ENCODE results near the gene TXNRD2. TPM values are rescaled to one million over a fixed set of nuclear protein-coding genes. Genes with fewer than 3 reads are reported as not detected.

Gene TXNRD2
- total and polyA plus RNA-seq, 2 experiments from 2014 or later = 11.2 to 12.4 TPM

DNA sequence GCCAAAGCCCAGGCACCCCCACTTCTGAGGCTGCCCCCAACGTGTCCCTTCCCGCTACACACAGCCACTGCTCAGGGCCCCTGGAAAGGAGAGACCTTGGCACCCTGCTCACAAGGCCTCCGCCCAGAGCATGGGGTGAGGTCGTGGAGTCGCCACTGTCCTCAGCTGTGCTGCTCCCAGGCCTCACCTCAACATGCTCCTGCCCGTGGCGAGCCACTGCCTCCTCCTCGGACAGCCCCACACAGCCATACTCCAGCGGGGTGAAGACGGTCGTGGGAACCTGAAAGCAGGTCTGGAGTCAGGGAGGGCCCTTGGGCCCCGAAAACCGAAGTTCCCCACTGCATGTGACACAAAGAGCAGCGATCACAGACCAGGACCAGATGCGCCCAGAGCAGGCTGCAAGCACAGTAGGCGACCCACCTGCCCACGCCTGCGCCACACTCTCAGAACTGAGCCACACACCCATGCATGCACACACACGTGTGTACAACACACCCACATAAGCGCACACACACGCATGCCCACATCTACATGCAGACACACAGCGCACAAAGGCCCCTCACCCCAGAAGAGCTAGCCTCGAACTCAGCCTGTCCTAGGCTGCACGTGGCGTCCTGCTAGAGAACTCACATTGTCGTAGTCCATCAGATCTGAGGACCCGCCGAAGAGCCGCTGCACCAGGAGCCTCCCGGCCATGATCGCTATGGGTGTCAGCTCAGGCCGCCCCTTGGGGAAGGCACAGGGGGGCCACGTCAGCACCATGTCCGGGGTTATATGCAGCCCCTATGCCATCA is 61.4 kb downstream of the TXNRD2 start (continued):
- TF ChIP-seq, protein P1, sequence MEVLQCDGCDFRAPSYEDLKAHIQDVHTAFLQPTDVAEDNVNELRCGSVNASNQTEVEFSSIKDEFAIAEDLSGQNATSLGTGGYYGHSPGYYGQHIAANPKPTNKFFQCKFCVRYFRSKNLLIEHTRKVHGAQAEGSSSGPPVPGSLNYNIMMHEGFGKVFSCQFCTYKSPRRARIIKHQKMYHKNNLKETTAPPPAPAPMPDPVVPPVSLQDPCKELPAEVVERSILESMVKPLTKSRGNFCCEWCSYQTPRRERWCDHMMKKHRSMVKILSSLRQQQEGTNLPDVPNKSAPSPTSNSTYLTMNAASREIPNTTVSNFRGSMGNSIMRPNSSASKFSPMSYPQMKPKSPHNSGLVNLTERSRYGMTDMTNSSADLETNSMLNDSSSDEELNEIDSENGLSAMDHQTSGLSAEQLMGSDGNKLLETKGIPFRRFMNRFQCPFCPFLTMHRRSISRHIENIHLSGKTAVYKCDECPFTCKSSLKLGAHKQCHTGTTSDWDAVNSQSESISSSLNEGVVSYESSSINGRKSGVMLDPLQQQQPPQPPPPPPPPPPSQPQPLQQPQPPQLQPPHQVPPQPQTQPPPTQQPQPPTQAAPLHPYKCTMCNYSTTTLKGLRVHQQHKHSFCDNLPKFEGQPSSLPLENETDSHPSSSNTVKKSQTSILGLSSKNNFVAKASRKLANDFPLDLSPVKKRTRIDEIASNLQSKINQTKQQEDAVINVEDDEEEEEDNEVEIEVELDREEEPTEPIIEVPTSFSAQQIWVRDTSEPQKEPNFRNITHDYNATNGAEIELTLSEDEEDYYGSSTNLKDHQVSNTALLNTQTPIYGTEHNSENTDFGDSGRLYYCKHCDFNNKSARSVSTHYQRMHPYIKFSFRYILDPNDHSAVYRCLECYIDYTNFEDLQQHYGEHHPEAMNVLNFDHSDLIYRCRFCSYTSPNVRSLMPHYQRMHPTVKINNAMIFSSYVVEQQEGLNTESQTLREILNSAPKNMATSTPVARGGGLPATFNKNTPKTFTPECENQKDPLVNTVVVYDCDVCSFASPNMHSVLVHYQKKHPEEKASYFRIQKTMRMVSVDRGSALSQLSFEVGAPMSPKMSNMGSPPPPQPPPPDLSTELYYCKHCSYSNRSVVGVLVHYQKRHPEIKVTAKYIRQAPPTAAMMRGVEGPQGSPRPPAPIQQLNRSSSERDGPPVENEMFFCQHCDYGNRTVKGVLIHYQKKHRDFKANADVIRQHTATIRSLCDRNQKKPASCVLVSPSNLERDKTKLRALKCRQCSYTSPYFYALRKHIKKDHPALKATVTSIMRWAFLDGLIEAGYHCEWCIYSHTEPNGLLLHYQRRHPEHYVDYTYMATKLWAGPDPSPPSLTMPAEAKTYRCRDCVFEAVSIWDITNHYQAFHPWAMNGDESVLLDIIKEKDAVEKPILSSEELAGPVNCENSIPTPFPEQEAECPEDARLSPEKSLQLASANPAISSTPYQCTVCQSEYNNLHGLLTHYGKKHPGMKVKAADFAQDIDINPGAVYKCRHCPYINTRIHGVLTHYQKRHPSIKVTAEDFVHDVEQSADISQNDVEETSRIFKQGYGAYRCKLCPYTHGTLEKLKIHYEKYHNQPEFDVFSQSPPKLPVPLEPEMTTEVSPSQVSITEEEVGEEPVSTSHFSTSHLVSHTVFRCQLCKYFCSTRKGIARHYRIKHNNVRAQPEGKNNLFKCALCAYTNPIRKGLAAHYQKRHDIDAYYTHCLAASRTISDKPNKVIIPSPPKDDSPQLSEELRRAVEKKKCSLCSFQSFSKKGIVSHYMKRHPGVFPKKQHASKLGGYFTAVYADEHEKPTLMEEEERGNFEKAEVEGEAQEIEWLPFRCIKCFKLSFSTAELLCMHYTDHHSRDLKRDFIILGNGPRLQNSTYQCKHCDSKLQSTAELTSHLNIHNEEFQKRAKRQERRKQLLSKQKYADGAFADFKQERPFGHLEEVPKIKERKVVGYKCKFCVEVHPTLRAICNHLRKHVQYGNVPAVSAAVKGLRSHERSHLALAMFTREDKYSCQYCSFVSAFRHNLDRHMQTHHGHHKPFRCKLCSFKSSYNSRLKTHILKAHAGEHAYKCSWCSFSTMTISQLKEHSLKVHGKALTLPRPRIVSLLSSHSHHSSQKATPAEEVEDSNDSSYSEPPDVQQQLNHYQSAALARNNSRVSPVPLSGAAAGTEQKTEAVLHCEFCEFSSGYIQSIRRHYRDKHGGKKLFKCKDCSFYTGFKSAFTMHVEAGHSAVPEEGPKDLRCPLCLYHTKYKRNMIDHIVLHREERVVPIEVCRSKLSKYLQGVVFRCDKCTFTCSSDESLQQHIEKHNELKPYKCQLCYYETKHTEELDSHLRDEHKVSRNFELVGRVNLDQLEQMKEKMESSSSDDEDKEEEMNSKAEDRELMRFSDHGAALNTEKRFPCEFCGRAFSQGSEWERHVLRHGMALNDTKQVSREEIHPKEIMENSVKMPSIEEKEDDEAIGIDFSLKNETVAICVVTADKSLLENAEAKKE (CRISPR knock-in tag; IDR thresholded peaks at IDR 0.05) = no peak
- TF ChIP-seq ZNF114 (CRISPR knock-in tag; IDR thresholded peaks at IDR 0.05) = no peak
- TF ChIP-seq, protein P2, sequence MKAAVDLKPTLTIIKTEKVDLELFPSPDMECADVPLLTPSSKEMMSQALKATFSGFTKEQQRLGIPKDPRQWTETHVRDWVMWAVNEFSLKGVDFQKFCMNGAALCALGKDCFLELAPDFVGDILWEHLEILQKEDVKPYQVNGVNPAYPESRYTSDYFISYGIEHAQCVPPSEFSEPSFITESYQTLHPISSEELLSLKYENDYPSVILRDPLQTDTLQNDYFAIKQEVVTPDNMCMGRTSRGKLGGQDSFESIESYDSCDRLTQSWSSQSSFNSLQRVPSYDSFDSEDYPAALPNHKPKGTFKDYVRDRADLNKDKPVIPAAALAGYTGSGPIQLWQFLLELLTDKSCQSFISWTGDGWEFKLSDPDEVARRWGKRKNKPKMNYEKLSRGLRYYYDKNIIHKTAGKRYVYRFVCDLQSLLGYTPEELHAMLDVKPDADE (IDR thresholded peaks at IDR 0.05) = no peak
- no peak for TF ChIP-seq CREB1 (CRISPR knock-in tag; IDR thresholded peaks at IDR 0.05; ENCODE audit: low read depth)

DNA sequence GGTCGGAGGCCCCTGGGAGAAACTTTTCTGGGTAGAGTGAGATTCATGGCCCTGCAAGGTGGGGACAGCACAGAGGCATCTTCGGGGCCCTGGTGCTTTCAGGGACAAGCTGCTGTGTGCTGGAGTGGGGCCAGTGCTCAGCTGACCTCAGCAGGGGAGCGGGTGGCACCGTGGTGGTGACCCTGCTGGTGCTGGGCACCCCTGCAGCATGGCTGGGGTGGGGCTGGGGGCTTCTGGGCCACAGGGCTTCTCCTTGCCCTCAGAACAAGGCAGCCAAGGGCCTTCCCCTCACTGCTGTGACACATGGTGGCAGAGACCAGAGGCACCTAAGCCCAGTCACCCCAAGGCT is 62.0 kb downstream of the TXNRD2 start:
- Histone ChIP-seq H3K4me3 (no peak overlapping the region), H3K36me3 (ENCODE audit: insufficient read depth) (no peaks in the 10 kb centered on the region), H3K27ac (ENCODE audit: low read depth) (no peak overlapping the region), H3K4me1 (ENCODE audit: insufficient read depth) (peaks cover 18% of the 10 kb centered on the region), H3K9me2 (ENCODE audit: insufficient read depth) (no peaks in the 10 kb centered on the region), H2AFZ (no peak overlapping the region), H3K4me2 (no peak overlapping the region), H3F3A (replicated peaks; ENCODE audit: low read depth) (peaks cover 4% of the 10 kb centered on the region), H4K20me1 (replicated peaks; ENCODE audit: insufficient read depth) (no peaks in the 10 kb centered on the region), H3K27me3 (ENCODE audit: insufficient read depth) (no peaks in the 10 kb centered on the region), H3K79me2 (replicated peaks; ENCODE audit: insufficient read depth) (no peaks in the 10 kb centered on the region)
- DNase-seq (ENCODE audit: low spot score) = no peak
- H3K4me1 Mint-ChIP-seq = peaks cover 32% of the 10 kb centered on the region
- H3K36me3 Mint-ChIP-seq (ENCODE audit: low read depth) = no peaks in the 10 kb centered on the region; the same call in 2 of the 3 replicates
- no peak overlapping the region for H3K27ac Mint-ChIP-seq
- H3K27me3 Mint-ChIP-seq (ENCODE audit: insufficient read depth, low read depth, poor library complexity) = peaks cover 23% of the 10 kb centered on the region
- H3K9me3 Mint-ChIP-seq = no peaks in the 10 kb centered on the region
- no peak overlapping the region; the same call in 2 of the 3 replicates for H3K4me3 Mint-ChIP-seq
- no peak for ATAC-seq
- TF ChIP-seq, protein P1 (CRISPR knock-in tag; IDR thresholded peaks at IDR 0.05) = no peak
- no peak for TF ChIP-seq POLR2AphosphoS5 (IDR thresholded peaks at IDR 0.05; ENCODE audit: low read depth)
- TF ChIP-seq ZNF114 (CRISPR knock-in tag; IDR thresholded peaks at IDR 0.05) = no peak
- no peak for TF ChIP-seq CREB1 (CRISPR knock-in tag; IDR thresholded peaks at IDR 0.05; ENCODE audit: low read depth)
- no peak for TF ChIP-seq NANOG (IDR thresholded peaks at IDR 0.05; ENCODE audit: borderline replicate concordance)
- no peak for TF ChIP-seq STAT1 (IDR thresholded peaks at IDR 0.05; ENCODE audit: unreplicated experiment)
